Measurements from ENCODE around the gene GPX4.
"Not testable (repeated sequence)": the region's sequence is repeated elsewhere in the genome, so short reads cannot be mapped to it uniquely, and the experiment has no call there.

The GPX4 gene

DNA sequence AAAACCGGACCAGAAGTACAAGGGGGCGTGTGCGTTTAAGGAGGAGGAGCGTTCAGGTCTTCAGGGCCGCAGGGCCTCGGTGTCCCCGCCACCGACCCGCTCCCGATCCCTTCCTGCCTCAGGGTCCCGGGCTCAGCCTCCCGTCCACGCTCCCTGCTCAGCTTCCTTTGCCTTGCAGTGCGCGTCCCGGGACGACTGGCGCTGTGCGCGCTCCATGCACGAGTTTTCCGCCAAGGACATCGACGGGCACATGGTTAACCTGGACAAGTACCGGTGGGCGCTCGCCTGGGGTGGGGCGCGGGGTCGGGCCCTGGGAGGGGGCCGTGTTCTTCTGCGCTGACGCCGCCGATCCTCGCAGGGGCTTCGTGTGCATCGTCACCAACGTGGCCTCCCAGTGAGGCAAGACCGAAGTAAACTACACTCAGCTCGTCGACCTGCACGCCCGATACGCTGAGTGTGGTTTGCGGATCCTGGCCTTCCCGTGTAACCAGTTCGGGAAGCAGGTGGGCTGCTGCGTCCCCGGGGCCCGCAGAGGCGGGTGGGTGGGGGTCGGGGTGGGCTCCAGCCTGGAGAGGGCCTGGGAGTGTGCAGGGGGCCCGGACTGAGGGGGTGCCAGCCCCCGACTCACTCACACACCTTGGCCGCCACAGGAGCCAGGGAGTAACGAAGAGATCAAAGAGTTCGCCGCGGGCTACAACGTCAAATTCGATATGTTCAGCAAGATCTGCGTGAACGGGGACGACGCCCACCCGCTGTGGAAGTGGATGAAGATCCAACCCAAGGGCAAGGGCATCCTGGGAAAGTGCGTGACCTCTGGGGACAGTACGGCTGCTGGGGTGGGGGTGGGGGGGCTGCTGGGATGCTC, 1.4 kb downstream of the GPX4 start:
- no peak for DNase-seq

DNA sequence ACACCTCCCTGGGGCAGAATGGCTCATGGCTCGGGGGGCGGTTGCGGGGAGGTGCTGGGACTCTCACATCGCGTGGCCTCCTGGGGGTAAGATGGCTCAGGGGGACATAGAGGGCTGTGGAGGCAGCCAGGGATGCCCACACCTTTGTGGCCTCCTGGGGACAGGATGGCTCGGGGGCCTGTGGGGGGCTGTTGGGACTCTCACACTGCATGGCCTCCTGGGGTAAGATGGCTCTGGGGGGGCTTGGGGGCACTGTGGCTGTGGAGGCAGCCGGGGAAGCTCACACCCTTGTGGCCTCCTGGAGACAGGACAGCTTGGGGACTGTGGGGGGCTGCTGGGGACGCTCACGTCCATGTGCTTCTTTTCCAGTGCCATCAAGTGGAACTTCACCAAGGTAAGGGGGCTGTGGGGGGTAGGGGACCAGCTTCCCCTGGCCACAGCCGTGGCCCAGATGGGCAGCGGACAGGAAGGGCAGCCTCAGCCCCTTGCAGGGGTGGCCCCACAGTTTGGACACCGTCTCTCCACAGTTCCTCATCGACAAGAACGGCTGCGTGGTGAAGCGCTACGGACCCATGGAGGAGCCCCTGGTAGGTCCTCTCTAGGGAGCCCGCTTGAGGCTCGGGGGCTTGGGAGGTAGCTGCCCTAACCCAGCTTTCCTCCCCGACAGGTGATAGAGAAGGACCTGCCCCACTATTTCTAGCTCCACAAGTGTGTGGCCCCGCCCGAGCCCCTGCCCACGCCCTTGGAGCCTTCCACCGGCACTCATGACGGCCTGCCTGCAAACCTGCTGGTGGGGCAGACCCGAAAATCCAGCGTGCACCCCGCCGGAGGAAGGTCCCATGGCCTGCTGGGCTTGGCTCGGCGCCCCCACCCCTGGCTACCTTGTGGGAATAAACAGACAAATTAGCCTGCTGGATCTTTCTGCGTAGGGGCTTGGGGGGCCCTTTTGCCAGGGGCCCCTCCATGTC, 2.4 kb downstream of the GPX4 start:
- no peak for DNase-seq

DNA sequence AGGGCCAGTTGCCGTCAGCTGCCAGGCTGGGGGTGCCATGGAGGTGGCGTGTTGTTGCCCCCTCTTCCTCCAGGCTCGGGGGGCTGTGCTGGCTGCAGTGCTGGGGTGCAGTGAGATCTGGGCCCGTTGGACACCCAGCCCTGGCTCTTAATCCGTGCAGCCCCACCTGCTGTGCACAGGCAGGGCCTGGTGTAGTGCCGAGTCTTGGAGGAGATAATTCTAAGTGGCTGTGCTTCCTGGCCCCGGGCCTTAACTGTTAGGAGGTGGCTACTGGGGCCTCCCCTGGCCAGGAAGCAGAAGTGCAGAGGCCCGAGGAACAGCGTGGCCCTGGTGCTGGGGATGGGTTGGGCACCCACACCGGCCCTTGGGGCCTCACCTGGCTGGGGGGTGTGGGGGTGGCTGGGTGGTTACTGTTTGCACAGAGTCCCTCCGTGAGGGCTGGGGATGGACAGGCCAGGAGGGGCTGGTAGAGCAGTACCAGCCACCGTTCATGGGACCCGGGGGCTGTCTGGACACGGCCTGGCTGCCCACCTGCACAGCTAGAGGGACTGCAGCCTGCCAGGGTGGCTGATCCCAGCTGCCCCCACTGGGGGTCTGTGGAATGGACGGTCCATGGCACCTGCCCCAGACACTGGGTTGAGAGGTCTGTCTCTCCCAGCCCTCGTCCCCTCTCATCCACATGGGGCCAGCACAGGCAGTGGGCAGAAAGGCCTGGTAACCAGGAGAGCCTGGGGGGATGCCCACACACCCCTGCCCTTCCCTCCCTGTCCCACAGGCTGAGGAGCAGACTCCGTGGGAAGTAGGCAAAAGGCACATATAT, 3.3 kb downstream of the GPX4 start:
- DNase-seq = no peak

DNA sequence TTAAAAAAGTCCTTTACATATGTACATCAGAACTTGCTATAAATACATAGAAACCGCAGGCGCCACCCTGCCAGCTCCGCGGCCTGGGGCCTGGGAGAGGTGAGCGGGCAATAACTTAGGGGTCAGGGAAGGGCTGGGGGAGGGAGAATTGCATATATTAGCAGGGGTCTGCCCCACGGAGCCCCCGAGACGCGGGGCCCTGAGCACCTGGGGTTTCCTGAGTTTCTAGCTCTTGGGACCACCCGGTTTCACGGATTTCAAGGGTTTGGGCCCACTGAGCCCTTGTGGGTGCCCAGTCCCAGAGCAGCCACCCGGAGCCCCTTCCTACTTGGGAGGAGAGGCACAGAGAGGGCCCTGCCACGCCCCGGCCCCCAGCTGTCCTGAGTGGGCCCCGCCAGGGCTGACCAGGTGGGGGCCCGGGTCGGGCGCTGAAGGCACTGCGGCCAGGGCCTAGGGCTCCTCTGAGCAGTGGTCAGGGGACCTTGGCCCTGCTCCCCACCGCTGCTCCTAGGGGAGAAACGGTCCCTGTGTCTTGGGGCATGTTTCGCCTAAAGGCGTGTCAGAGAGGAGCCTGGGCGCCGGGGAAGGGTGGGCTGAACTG, 4.0 kb downstream of the GPX4 start:
- DNase-seq = no peak

DNA sequence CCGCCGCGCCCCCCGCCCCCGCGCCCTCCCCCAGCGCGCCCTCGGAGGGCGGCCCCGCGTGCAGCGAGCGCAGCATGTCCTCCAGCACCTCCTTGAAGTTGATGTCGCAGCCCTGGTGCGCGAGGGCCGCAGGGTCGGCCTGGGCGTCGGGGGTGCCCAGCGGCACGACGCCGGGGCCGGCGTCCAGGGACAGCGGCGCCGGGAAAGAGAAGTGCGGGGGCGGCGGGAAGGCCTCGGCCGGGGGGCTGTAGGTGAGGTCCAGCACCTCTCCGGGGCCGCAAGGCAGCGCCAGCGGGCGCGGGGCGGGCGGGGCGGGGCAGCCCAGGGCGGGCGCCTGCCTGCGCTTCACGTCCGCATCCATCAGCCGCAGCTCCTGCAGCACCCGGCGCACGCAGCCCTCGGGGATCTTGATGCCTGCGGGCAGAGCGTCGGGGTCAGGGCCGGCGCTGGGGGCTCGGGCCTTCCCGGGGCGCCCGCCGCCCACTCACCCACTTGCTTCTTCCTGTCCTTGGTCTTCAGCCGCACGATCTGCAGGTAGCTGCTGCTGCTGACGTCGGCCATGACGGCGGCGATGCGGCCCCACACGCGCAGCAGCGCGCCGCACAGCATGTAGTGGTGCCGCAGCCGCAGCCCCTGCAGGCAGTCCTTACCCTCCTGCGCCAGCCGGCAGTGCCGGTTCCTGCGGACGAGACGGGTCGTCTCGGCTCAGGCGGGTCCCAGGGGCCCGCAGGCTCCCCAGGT, 4.7 kb downstream of the GPX4 start:
- no peak for DNase-seq

DNA sequence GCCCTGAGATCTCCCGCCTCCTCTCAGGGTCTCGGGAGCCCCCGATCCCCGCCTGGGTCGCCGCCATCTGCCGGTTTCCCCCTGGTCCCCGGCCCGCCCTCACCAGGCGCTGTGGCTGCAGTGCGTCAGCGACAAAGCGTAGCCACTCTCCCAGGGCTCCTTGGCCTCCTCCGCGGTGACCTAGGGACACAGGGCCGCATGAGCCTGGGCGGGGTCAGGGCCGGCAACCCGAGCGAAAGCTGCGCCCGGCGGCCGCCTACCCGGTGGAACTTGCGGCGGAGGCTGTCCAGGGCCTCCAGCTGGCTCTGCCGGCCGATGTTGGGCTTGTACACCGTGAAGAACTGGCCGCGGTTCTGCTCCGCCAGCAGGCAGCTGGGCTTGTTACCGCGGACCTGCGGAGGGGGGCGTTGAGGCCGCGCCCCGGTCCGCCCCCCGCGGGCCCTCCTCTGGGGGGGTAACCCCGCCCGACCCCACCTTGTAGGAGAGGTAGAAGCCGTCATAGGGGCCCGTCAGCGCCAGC, 5.3 kb downstream of the GPX4 start:
- no peak for DNase-seq

DNA sequence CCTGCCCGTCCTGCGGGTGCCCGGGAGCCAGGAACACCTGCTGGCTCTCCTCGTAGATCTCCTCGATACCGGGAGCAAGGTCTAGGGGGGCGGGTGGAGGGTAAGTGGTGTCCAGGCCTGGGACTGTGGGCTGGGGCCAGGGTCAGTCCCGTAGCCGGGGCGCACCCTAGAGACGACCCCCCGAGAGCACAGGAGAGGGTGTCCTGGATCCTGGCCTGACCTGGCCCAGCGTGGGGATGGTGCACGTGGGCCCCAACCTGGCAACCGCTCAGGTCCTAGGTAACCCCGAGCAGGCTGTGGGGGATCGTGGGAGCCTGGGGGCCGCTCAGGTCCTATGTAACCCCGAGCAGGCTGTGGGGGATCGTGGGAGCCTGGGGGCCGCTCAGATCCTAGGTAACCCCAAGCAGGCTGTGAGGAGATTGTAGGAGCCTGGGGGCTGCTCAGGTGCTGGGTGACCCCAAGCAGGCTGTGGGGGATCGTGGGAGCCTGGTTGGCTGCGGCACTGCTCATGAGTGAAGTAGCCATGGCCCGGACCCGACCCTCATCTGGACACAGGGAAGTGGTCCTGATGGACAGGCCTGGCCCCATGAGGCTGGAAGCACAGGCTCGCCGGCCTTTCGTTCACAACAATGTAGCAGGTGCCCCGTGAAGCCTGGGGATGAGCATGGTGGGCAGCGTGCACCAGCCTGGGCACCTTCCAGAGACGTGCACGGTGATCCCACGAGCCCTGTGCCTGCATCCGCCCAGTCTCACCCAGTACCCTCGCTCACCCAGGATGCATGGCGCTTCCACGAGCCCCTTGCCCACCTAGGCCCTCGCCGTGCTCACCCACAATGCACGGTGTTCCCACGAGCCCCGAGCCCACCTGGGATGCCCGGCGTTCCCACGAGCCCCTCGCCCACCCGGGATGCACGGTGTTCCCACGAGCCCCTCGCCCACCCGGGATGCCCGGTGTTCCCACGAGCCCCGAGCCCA, 6.2 kb downstream of the GPX4 start:
- DNase-seq = no peak

DNA sequence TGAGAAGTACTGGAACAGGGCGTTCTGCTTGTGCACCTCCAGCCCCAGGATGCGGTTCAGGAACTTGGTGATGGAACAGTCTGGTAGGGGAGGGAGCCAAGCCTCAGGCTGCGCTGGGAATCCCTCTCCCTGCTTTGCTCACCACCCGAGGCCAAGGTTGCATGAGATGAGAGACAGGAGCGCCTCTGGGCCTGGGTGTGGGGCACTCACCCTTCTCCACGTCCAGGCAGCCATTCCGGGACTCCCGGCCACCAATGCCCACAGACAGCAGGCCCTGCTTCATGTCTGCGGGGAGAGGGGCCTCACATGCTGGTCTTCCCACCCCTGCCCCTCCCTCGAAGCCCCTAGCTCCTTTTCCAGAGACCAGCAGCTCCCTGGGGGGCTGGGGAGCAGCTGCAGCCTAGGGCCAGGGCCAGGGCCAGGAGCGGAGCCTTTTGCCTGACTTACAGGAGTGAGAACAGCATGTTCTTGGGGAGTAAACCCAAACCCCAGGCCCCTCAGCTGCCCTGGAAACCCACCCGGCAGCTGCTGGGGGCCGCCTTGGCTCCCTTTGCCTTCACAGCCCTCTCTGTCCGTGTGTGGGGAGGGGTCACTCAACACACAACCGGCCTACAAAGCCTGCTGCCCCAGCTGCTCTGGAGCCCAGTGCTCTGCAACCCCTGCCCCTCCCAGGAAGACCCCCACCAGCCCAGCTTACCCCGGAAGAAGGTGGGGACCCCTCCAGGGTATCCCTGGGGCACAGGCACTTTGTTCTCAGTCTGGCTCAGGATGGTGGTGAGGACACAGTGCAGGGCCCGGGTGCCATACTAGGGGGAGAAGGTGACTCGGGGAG, 7.2 kb downstream of the GPX4 start:
- DNase-seq = no peak

DNA sequence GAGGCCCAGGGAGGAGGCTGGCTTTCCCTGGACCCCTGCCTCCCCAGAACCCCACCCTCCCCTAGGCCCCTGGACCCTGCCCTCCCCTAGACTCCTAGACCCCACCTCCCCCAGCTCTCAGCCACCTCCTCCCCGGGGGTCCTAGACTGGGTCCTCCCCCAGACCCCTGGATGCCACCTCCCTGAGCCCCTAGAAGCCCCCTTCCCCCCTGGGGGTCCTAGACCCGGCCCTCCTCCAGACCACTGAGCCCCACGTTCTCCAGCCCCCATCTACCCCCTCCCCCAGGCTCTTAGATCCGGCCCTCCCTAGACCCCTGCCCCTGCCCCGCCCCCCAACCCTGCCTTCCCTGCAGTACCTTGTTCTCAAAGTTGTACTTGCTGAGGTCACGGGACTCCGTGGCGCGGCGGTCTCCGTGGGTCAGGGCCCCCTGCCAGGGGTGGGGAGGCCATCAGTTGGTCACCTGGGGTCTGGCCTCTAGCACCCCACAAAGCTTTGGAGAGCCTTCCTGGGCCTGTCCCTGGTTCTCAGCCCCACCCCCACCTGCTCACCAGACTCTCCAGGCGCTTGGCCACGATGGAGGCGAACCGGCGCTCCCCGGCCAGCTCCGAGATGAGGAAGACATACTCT, 8.0 kb downstream of the GPX4 start:
- DNase-seq = no peak

DNA sequence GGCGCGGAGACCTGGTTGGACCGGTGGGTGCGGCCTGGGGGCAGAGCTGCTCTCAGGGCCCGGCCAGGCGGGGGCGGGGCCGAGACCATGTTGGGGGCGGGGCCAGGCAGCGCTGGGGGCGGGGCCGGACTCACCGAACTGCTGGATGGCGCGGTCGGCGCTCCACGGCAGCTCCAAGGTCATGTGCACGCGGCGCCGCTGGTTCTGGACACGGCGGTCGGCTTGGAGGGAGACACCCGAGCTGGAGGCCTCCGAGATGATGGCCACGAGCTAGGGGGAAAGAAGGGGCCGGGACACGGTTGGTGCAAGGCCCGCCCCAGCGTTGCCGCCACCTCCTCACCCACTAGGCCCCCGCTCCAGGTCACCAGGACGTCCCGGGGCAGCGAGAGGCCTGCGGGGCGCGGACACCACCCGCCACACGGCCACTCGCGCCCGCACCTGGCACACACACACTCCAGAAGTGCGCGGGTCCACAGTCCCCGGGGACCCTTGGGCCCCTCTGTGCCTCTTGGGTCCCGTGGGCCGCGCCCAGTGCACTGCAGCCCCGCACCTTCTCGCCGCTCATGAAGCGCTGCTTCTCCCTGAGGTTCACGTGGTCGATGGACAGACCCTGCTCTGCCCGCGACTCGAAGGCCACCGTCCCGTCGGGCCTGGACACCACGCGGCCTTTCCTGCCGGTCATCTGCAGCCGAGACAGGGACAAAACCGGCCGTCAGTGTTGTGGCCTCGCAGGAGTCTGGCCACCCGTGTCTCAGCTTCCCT, 8.7 kb downstream of the GPX4 start:
- DNase-seq = no peak

DNA sequence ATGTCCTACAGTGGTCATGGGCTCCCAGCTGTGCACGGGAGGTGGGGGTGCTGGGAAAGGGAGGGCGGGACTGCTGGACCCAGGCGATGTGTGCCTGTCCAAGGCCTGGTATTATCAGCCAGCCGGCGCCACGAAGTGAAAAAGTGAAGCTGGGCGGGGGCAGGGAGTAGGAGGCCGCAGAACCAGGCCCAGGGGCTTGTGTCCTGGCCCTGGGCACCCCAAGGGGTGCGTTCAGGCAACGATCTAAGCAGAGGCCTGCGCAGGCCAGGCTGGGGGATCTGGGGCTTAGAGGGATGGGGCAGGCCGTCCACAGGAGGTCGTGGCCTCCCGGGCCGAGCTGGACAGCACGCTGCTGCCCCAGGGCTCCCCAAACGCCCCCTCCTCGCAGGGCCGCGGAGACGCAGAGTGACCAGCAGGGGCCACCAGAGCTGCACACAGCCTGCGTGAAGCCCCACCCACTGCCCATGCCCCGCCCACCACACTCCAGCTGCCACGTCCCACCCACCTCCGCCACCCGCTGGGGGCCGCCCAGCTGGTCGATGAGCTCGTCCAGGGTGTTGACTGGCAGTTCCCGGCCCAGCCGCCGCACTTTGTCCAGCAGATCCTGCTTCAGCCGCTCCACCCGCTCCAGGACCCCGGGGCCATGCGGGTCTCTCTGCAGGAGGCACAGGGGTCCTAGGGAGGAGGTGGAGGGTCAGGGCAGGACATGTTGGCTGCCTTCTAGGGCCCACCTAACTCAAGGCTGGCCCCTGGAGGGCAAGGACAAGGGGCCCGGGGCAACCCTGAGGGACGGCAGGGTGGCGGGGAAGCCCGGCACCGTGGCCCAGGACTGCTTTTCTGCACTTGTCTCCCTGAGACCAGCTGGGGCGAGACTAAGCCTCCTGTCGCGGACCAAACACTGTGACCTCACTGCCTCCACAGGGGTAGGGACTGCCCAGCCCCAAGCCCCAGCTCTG, 9.5 kb downstream of the GPX4 start:
- DNase-seq = no peak

DNA sequence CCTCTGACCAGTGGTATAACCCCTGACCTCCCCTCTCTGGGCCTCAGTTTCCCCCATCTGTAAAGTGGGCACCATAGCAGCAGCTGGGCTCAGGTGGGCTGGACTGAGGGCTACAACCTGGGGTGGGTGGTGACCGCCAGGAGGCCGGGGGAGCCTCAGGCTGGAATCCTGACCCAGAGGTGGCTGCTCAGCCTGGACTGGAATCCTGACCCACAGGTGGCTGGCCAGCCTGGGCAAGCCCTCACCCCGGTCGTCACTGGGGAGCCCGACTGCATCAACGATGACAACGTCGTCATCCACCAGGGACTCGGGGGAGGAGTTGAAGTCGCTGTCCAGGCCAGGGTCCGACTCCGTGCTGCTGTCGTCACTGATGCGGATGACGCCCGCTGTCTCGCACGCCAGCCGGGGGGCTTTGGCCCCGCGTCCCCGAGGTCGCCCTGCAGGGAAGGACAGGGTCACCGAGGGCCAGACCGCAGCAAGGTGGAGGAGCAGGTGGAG, 10.2 kb downstream of the GPX4 start:
- DNase-seq = no peak

DNA sequence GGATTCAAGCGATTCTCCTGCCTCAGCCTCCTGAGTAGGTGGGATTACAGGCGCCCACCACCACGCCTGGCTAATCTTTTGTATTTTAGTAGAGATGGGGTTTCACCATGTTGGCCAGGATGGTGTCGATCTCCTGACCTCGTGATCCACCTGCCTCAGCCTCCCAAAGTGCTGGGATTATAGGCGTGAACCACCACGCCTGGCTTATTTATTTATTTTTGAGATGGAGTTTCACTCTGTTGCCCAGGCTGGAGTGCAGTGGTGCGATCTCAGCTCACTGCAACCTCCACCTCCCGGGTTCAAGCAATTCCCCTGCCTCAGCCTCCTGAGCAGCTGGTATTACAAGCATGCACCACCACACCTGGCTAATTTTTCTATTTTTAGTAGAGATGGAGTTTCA, 10.9 kb downstream of the GPX4 start:
- not testable (repeated sequence) for DNase-seq

DNA sequence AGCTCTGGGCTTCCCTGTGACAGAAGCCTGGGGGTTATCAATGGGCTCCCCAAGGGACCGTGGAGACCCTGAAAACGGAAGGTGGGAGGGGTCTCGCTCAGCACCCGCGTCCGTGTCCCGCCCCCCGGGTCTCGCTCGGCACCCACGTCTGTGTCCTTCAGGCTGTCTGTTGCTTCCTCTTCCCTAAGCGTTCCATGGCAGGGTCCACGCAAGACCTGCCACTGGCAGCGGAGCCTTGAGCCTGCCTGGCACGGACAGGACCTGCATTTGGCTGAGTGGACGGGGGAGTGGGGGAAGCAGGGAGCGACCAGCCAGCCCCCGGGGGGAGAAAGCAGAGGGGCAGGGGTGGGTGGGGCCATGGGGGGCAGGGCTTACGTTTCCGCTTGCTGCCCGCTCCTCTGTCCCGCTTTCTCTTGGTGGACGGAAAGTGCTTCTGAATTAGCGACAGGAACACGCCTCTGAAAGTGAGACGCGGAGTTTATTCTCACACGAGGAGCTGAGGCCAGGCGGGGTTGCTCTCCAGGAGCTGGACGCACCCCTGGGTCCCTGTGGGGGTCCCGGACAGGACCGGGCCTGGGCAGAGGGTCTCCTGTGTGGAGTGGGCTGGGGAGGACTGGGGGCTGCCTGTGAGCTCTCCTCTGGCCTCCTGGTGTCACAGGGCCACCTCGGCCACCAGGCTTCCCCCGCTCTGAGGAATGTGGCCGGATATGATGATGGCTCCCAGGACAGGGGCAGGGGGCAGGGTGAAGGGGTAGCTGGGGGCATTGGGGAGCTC, 12.0 kb downstream of the GPX4 start:
- DNase-seq = no peak

DNA sequence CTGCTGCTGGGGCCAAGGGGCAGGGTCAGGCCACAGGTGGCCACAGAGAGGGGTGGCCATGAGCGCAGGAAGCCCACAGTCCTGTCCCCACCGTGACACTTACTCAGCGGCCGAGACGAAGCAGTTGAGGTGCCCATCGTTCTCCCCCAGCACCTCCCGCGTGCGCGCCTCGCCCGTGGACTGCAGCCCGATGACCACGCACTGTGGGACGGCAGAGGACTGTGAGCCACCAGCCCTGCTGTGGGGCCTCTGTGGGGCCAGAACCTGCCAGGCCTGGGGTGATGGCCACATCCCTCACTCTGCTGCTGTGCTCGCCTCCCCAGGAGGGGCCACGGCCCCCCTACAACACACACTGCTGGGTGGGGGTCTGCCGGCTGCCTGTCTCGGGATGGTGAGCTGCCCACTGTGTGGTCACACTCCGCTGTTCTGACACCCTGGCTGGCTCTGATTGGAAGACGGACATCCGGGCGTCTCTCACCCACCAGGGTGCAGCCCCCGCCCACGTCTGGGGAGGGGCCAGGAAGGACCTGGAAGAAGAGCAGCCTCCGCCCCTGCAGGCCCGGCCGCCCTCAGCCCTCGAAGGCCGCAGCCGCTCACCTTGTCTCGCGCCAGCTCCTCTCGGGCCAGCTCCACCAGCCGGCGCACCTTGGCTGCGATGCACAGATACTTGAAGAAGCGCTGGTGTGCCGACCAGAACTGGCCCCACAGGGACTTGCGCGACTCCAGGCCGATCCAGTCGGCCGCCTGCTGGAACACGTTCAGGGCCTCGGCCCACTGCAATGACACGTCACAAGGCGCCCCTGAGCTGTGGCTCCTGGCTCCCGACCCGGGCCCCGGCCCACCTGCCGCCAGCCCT, 13.2 kb downstream of the GPX4 start:
- DNase-seq = no peak

Measured in NCI-H1436 treated with DMSO at 0.1 percent for 48 hours (cell line).